GM10266 (cell line): Measurements from ENCODE around the gene QRFP.

Source experiments
- DNase-seq: peaks from one replicate; pipeline ENCODE4 v3.0.0; 2012; ENCODE audit errors: extremely low spot score
- TF ChIP-seq, protein P1 (sequence below): IDR thresholded peaks from 2 replicates; pipeline ENCODE4 v1.5.1; 2012; ENCODE audit warnings: mild to moderate bottlenecking, low read depth; ENCODE audit not compliant: control insufficient read depth, insufficient read depth; ENCODE audit errors: missing control alignments

QRFP gene

DNA sequence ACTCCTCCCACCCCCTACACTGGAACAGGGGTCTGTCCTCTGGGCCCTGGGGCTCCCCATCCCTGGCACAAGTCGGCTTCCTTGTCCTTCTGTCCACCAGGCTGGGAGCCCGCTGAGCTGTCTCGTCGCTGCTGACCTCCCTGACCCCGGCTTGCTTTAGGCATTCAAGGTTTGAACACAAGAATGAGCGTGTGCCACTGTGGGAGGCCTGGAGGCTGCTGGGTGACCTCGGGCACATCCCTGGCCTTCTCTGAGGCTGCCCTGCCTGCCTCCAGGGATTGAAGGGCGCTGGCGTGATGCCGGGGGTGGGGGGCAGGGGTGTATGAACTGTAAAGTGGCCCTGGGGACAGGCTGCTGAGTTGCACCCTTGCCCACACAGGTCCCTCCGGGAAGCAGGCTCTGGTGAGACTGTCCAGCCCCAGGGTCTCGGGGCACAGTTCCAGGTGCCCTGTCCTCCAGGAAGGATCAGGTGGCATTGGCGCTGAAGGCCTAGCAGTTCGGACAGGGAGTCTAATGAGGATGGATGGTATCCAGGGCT, 24.2 kb upstream of the QRFP start:
- DNase-seq = no peak
- TF ChIP-seq, protein P1, sequence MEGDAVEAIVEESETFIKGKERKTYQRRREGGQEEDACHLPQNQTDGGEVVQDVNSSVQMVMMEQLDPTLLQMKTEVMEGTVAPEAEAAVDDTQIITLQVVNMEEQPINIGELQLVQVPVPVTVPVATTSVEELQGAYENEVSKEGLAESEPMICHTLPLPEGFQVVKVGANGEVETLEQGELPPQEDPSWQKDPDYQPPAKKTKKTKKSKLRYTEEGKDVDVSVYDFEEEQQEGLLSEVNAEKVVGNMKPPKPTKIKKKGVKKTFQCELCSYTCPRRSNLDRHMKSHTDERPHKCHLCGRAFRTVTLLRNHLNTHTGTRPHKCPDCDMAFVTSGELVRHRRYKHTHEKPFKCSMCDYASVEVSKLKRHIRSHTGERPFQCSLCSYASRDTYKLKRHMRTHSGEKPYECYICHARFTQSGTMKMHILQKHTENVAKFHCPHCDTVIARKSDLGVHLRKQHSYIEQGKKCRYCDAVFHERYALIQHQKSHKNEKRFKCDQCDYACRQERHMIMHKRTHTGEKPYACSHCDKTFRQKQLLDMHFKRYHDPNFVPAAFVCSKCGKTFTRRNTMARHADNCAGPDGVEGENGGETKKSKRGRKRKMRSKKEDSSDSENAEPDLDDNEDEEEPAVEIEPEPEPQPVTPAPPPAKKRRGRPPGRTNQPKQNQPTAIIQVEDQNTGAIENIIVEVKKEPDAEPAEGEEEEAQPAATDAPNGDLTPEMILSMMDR = no peak

DNA sequence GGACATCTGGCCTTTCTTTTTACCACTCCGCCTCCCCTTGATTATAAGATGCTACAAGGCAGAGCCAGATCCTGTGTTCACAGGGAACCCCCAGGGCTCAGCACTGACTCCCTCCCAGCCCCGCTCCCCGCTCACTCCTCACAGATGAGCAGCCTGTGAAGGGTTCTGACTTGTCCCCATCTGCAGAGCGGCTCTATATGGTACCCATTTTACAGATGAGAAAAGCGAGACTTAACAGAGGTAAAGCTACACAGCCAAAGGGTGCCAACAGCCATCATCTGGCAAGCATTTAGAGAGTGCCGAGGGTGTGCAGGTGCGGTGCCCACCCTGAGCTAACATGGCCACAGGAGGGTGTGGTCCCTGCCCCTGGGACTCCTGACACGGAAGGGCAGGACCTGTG, 23.6 kb upstream of the QRFP start:
- DNase-seq = no peak
- TF ChIP-seq, protein P1 = no peak

DNA sequence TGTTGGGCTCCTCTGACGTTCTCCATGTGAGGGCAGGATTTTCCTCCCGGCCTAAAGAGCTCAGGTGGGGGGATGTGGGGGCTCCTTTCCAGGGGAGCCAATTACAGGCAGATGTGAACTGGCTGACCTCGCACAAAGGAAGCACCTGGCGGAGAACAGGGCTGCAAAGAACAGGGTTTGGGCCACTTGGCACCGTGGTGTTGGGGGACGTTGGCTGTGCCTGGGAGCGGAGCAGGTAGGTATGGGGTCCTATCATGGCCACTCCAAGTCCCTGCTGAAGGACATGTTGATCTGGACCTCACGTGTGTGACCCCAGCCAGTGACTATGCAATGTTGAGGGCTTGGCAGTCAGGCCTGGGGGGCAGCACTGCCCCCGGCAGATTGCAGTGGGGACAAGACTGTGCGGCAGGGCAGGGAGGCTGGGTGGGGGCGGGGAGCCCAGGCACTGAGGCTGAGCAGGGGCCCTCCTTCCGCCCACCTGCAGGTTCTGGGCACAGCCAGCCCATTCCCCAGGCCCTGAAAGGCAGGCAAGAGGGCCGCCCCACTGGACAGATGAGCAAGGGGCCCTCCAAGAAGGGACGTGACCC, 23.0 kb upstream of the QRFP start:
- TF ChIP-seq, protein P1 = no peak
- no peak for DNase-seq

DNA sequence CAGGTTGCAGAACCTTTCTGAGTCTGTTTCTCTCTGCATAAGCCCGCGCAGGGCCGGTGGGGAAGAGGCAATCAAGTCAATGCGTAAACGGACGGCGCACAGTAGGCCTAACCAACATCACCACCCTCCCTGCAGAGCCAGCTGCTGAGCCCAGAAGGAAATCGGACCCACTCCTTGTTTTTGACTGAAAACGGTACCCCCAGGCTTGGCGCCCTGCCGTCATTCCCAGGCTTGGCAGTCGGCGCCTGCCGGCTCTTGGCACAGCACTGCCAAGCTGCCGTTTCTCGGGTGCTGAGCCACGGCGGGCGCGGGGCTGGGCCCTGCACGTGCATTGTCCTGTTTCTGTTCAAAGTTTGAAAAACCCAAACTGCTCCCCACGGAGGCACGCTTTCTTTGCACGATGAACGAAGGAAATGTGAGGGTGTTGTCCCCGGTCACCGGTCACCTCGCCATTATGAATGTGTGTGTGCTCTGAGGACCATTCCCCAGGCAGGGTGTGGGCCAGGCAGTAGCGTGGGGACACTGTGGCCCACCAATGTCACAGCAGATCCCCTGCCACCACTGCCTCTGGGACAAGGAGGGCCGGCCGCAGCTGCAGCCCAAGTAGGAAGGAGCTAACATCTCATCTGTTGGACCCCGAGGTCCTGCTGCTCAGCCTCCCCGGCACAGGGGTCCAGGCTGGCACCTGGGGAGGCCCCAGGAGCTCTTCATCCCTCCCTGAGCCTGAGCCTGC, 22.4 kb upstream of the QRFP start:
- TF ChIP-seq, protein P1 = no peak
- DNase-seq = no peak

DNA sequence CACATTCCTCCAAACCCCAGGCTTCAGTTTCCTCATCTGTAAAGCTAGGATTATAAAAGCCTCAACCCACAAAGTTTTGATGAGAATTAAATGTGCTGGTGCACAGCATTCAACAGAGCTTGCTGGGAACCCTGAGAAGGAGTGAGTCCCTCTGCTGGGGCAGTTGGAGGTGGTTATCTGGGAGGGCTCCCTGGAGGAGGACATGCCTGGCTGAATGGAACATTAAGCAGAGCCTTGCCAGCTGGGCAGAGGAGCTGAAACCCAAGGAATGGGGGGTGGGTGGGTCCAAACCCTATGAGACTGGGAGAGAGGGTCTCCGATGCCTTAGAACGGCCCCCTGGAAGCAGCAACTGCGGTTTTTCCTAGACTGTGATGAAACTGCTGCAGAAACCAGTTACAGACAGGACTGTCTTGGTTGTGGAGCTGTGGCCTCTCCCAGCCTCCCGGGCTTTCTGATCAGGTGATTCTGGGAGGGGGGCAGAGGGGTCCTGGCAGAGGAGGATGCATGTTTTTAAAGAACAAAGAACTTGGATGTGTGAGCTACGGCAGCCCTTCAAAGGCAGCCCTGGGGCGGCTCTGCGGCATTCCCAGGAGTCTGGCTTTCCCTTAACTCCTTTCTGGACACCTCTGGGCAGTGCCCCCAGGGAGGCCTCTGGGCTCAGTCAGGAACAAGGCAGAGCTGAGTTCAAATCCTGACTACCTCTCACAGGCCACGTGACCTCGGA, 21.7 kb upstream of the QRFP start:
- DNase-seq = no peak
- TF ChIP-seq, protein P1 = no peak

DNA sequence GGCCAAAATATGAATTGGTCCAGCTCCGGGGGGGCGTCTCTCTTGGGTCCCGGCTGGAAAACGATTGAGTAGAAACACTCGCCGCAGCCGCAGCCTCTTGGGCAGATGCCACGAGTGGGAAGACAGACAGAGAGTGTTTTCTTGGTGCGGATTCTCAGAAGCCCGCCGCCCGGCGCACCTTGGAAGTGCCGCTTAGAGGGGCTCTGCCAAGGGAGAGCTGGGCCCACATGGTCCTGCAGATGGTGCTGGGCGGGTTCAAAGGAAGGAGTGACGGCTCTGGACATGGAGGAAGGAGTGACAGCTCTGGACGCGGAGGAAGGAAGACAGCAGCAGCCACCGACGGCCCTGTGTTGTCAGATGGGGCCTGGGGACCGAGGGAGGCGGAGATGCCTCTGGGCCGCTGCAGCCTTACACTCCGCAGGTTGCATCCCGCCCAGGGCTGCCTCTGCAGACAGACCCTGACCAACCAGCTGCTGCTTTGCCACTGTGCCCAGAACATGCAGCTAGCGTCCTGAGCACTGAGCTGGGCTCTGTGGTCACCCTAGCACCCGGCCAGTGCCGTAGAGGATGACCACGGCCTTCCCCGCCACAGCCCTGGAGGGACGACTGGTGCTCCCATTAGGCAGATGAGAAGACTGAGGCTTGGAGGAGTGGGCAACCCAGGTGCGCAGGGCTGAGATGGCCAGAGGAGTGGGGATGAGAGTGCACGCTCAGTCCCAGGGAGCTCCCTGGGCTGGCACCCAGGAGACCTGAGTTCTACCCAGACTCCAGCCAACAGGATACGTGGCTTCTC, 20.8 kb upstream of the QRFP start:
- TF ChIP-seq, protein P1 = no peak

More for the DNA sequence above, 20.8 kb upstream of the QRFP start:
- no peak for DNase-seq
